DMS79 treated with DMSO at 0.1 percent for 48 hours (cell line): Measurements from ENCODE around the gene TMEM225B.
"Not testable (repeated sequence)": the region's sequence is repeated elsewhere in the genome, so short reads cannot be mapped to it uniquely, and the experiment has no call there.

Source experiments
- DNase-seq: peaks from one replicate; lab custom pipeline; 2025; lab: John Stamatoyannopoulos, UW

The TMEM225B gene

GRCh38 chr7:99623091-99623693, 25.1 kb downstream of the TMEM225B start:
- DNase-seq, result no peak

- DNase-seq, result no peak
Measured at GRCh38 chr7:99623702-99624447, 25.8 kb downstream of the TMEM225B start.

- DNase-seq, result no peak
Measured at GRCh38 chr7:99624484-99624883, 26.4 kb downstream of the TMEM225B start.

GRCh38 chr7:99625321-99625720, 27.3 kb downstream of the TMEM225B start:
- no peak for DNase-seq

- no peak for DNase-seq
Measured at GRCh38 chr7:99625961-99626360, 27.9 kb downstream of the TMEM225B start.

- DNase-seq, result no peak
Measured at GRCh38 chr7:99626661-99627060, 28.6 kb downstream of the TMEM225B start.

GRCh38 chr7:99627513-99627912, 29.4 kb downstream of the TMEM225B start:
- no peak for DNase-seq

- no peak for DNase-seq
Measured at GRCh38 chr7:99628471-99629465, 30.7 kb downstream of the TMEM225B start.

- no peak for DNase-seq
Measured at GRCh38 chr7:99629643-99630042, 31.6 kb downstream of the TMEM225B start.

- DNase-seq, result no peak
Measured at GRCh38 chr7:99631295-99632109, 33.4 kb downstream of the TMEM225B start.

GRCh38 chr7:99637414-99637813, 39.3 kb downstream of the TMEM225B start:
- not testable (repeated sequence) for DNase-seq

- DNase-seq, result no peak
Measured at GRCh38 chr7:99638731-99639130, 40.7 kb downstream of the TMEM225B start.

GRCh38 chr7:99639267-99639666, 41.2 kb downstream of the TMEM225B start:
- DNase-seq, result no peak

GRCh38 chr7:99642027-99642426, 44.0 kb downstream of the TMEM225B start:
- no peak for DNase-seq

GRCh38 chr7:99643464-99643863, 45.4 kb downstream of the TMEM225B start:
- no peak for DNase-seq

GRCh38 chr7:99644431-99644830, 46.4 kb downstream of the TMEM225B start:
- no peak for DNase-seq

- no peak for DNase-seq
Measured at GRCh38 chr7:99645590-99645989, 47.5 kb downstream of the TMEM225B start.

- no peak for DNase-seq
Measured at GRCh38 chr7:99648843-99649242, 50.8 kb downstream of the TMEM225B start.

- DNase-seq, result no peak
Measured at GRCh38 chr7:99651290-99651689, 53.2 kb downstream of the TMEM225B start.

GRCh38 chr7:99652671-99653070, 54.6 kb downstream of the TMEM225B start:
- no peak for DNase-seq

GRCh38 chr7:99653269-99653668, 55.2 kb downstream of the TMEM225B start:
- not testable (repeated sequence) for DNase-seq

- no peak for DNase-seq
Measured at GRCh38 chr7:99653754-99654153, 55.7 kb downstream of the TMEM225B start.
